Measurements from ENCODE around the gene RTN3.

GRCh38 chr11:63713766-63714165 is 32.5 kb downstream of the RTN3 start:
- no peak for TF ChIP-seq CTCF (IDR thresholded peaks at IDR 0.05; ENCODE audit: poor library complexity, severe bottlenecking)
- no peak for TF ChIP-seq POLR2AphosphoS5 (IDR thresholded peaks at IDR 0.05)
- TF ChIP-seq RAD21 (conservative IDR thresholded peaks at IDR 0.05): no peak
- no peak for TF ChIP-seq TAF1 (IDR thresholded peaks at IDR 0.05; ENCODE audit: low read depth)
- TF ChIP-seq REST (IDR thresholded peaks at IDR 0.05; ENCODE audit: borderline replicate concordance): no peak
- no peak for TF ChIP-seq EP300 (conservative IDR thresholded peaks at IDR 0.05; ENCODE audit: poor library complexity, severe bottlenecking)
- TF ChIP-seq MXI1 (conservative IDR thresholded peaks at IDR 0.05; ENCODE audit: poor library complexity, severe bottlenecking): no peak

All from neural cell (in vitro differentiated cells).